ENCODE data around the gene LY6G6D.

Gene LY6G6D

DNA sequence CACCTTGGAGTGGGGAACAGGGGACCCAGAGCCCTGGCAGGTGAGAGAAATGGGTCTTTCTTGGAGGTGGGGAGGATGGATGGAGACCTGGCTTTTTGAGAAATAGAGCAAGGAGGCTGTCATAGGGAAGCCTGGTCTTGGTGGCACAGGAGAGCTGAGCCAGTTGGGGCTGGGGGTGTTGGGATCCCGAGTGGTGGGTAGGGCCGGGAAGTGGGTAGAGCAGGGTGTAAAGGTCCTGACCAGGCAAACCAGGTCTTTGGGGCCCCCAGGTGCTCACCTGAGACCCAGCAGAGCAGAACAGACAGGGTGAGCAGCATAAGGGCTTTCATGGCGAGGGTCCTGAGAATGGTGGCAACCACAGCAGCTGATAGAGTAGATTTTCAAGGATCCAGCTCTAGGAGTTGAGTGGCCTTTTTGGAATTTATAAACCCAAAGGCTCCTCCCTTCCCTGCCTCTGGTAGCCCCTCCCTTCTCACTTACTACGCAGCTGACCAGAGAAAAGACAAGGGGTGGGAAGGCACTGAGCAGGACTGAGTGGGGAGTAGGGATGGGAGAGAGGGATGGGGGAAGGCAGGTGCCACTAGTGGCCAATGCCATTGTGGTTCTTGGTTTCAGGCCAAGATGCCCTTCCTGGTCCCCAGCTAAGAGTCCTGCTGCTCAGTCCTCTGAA is 6.3 kb downstream of the LY6G6D start, which contains the start of gene LY6G6C:
LY6G6C (minus strand) TSS at position 396 of the 670 bp plus-strand sequence; CDS start at position 329, 67 bp downstream.
- DNase-seq, result no peak

DNA sequence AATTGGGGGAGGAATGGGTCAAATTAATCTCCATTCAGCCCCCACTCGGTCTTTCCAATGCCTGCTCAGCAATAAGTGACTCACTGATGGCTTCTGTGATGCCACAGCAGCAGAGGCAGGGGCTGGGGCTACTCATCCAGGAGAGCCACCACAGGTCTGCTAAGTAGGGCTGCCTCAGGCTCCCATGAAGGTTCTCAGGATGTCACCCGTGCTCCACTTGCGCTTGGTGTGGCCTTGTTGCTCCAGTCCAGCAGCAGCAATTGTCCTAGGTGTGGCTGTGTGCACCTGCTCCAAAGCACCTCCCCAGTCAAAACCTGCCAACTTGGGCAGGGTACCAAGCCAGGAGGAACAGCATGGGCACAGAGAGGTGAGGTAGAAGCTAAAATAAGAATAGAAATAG is 7.0 kb downstream of the LY6G6D start:
- DNase-seq, result no peak

DNA sequence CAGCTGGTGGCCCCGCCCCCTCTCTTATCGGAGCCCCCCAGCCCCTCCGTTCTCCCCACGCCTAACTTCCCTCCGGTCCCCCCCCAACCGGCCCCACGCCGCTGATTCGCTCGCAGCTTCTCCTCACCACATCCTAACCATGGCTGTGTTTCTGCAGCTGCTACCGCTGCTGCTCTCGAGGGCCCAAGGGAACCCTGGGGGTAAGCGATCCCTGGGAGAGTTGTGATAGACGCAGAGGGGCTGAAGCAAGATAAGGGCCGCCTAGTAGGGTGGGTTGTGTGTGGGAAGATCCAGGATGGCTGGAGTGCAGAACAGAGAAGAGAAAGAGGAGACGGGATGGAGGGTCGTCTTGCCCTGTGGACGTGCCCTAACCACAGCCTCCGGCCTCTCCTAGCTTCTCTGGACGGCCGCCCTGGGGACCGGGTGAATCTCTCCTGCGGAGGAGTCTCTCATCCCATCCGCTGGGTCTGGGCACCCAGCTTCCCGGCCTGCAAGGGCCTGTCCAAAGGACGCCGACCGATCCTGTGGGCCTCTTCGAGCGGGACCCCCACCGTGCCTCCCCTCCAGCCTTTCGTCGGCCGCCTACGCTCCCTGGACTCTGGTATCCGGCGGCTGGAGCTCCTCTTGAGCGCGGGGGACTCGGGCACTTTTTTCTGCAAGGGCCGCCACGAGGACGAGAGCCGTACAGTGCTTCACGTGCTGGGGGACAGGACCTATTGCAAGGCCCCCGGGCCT is 8.3 kb downstream of the LY6G6D start, which contains the start of gene MPIG6B:
MPIG6B (plus strand) TSS at position 129 of the 735 bp plus-strand sequence; CDS start at position 140, 11 bp downstream.
- DNase-seq, result no peak

DNA sequence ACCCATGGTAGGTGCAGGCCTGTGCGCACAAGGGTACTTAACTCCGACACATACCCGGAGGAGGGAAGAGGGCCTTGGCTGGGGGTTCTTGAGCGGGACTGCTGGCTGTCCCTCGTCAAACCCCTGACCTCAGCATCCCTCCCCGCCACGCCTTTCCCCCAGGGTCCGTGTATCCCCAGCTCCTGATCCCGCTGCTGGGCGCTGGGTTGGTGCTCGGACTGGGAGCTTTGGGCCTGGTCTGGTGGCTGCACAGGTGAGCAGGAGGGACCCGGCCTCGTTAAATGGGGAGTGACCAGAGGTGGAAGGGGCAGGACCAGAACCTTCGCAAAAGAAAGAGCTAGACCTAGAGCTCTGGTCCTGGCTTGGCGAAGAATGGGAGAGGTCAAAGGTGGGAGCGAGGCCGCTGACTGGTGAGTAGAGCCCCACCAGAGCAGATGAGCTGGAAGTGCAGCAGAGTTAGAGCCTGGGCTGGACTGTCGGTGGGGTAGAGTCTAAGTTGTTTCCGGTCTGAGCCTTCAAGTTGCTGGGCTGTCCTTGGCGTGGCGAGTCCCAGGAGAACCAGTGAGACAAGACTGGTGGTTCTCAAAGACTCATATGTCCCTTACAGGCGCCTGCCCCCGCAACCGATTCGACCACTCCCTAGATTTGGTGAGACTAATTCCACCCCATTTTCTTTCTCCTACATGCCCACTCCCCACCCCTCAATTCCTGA is 9.0 kb downstream of the LY6G6D start:
- no peak for DNase-seq

DNA sequence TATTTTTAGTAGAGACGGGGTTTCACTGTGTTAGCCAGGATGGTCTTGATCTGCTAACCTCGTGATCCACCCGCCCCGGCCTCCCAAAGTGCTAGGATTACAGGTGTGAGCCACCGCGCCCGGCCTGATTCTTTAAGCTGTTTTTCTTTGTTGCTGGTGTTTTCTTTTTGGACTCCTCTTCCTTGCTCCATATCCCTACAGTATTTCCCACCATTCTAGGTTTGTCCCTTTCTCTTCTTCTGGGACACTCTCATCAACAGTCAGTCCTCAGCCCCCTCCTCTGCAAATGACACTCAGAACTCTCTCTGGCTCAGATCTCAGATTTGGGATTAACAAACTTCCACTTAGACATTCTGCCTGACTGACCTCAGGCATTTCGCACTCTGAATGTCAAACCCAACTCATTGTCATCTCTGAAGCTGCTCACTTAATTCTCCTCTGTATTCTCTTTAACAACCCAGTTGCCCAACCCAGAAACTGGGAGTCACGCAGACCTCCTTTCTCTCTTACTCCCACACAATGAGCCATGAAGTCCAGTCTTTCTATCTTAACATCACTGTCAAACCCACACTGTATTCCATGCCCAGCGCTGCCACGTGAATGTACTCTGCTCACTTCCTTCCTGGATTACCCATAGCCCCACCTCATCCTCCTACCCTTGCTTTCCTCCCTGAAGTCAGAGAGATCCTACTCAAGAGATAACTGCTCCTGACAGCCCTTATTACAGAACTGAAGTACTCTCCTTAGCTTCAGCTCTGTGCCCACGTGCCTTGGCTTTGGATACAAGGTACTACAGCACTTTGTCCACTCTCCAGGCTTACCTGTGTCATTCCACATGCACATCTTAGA is 10.6 kb downstream of the LY6G6D start:
- DNase-seq, result no peak

DNA sequence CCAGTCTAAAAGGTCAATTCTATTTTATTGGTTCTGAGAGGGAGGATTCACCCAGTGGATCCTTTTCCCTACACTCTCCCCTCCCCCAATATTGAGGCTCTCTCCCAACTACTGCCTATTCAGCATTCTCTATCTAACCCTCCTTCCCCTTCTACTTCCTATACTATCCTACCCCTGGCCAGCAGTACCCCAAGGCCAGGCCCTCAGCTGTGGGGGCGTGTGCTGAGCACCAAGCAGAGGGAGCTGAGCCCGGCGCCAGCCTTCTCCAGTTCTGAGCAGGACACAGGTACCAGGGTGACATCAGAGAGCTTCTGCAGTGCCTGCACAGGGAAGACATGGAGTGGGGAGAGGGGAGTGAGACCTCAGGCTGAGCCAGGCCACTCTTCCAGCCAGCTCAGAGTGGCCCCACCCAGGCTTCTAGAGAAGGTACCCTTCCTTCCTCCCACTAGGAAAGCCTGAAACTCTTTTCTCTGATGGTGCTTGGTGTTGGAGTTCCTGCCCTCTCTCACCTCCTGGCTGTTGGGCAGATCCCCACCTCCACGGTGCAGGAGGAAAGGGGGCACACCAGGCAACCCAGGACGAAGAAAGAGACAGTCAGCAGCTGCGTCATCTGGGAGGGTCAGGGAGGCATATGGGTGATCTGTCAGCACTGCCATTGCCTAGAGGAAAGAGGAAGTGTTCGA is 12.0 kb downstream of the LY6G6D start:
- no peak for DNase-seq

DNA sequence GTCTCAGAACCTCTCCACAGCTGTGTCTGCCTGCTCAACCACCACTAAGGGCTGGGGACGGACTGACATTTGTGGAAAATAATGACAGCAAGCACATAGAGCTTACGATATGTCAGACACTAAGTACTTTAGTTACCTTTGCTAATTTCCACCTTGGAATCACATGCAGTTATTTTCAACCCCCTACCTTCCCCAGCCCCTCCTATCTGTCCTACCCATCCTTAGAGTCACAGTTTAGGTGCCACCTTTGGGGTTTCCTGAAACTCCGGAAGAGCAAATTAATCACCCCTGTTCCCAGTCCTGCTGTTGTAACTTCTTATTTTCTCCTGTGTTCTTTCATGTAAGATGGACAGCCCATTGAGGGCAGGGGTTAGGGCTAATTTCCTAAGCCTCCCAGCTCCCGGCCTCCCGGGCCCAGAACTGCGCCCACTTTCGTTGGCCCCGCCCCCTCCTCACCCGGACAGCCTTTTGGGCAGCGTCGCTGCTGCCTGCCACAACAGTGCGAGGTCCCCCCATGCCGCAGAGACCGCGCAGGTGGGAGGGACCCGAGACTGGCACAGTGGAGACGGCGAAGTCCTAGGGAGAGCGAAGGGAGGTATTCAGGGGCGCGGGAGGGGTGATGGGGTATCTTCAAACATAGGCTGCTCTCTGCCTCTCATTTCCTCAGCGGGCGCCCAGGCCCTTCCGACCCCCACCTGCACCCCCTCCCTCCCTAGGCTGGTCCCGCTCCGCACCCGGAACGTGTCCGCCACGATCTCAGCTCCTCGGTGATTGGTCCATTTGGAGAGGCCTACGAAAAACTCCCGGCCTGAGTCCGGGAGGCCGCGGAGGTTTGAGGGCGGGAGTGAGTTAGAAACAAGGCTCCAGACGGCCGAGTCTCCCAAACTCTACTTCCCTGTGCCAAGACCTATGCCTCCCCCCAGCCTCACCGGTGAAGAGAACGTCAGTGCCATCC is 12.8 kb downstream of the LY6G6D start:
- DNase-seq, result no peak

DNA sequence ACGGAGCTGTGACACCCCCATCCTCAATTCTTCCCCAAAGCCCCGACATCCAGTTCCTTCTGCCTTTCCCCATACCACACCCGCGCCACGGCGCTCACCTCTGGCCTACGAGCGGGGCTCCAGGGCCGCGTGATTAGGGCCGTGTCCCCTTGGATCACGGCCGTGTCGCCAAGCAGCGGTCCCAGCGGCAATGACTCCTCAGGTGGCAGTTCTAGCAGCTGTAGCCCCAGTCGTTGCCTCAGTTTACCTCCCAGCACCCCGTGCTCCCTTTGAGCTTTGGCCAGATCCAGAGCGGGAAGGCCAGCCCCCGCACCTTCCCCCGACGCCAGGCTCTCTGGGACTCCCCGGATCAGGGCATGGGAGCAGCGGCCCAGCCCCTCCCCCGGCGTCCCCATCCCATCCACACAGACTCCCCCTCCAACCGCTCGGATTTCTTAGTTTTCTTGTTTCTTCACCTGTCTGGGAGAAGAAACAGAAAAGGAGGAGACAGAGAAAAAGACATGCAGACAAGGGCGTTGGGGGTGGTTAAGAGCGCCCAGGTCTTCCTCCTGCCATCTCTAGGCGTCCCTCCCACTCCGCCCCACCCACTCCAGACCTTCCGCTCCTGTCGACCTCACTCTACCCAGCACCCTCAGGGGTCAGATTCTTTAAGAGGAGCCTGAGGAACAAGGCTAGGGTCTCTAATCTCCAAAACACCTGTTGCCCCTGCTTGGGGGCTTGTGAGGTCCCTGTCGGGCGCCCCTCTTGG is 13.8 kb downstream of the LY6G6D start, which contains the start of gene DDAH2:
DDAH2 (minus strand) TSS at position 533 of the 748 bp plus-strand sequence; CDS start at position 395, 138 bp downstream.
- no peak for DNase-seq

DNA sequence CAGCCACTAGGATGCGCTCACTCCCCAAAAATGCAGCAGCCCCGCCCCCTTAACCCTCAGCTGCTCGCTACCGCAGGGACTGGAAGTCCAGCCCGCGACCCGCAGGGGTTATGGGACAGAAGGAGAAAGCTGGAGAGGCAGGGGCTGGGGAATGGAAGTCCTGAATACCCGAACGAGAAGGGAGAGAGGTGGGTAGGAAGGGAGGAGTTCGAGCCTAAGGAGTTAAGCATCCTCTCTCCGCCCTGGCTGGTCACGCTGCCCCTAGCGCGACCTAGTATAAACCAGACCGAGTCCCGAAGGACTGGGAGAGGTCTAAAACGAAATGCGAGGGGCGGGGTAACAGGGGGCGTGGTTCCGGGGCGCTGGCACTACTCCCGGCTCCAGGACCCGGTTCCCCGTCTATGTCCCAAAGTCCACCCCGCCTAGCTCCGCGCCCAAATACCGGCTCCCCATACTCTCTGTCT is 14.4 kb downstream of the LY6G6D start:
- peak; percentile 90 for DNase-seq

DNA sequence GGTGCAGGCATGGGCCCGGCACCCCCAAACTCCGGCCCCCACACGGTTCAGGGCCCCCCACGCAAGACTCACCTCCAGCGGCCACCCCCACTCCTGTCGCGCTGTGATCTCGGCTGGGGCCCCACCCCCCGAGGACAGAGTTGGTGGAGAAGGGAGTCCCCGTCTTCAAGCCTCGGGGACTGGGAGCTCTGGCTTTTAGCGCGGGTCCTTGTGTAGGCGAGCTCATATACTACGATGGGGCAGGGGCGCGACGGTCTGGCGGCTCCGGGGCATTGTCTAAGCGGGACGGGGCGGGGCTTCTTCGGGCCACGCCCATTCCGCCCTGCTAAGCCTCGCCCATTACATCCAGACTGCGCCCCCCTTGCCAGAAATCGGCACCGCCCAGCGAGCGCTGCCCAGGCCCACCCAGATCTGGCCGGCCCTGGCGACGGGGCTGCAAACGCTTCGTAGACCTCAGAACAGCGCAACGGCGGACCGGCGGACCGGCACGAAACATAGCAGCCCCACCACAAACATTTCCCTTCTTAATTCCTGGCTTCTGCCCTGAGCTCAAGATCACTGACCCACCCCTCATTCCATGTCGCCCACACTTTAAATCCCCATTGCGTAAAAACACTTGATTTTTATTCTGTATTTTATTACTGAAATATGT is 15.0 kb downstream of the LY6G6D start:
- DNase-seq, result peak; percentile 91

DNA sequence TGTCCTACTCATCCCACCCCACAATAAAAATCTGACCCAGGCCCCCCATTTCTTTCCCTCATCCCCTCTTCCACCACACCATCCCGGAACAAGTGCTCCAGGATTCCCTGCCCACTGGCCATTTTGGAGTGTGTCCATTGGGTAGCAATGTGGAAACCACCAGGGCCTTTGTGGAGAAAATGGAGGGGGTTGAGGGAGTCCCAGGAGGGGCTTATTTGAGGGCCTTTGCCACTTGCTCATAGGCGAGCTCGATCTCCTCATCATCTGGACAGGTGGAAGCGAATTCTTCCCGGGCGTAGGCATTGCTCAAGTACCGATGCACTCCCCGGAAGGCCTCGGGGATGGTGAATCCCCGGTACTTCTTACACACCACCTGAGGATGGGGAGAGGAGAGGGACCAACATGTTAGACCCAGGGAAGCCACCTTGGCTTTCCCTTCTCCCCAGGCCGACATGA is 15.5 kb downstream of the LY6G6D start:
- peak; percentile 26 for DNase-seq

DNA sequence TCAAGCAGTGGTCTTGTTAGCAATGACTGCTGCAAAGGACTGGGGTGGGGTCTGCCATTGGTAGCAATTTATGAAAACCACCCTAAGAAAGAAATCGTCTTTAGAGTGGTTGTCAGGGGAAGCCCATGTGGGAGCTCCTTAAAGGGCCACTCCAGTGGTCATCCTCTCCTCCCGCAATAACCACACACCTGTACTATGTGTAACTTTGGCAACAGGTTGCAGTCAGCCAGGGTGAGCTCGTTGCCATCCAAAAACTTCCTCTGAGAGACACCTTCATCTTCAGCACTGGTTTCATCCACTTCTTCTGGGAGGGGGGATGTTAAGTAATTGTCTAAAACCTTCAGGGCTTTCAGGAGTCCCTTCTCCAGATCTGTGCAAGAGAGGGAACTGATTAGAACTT is 16.9 kb downstream of the LY6G6D start:
- no peak for DNase-seq

DNA sequence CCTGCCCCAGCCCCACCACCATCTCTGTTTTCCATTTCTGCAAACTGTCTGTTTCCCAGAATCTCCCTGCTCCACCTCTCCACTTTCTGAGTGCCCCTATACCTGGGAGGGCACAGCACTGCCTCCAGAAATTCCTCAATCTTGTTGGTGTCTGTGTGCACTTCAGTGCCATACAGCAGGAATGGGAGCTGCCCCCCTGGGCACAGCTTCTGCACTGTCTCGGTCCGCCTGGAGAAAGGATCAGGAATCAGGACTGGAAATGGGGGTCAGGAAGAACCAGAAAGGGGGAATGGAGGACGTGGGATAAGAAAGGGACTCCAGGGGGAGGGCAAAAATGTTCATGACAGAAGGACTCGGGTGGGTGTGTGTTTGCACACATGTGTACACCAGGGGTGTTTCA is 18.6 kb downstream of the LY6G6D start:
- DNase-seq, result no peak

DNA sequence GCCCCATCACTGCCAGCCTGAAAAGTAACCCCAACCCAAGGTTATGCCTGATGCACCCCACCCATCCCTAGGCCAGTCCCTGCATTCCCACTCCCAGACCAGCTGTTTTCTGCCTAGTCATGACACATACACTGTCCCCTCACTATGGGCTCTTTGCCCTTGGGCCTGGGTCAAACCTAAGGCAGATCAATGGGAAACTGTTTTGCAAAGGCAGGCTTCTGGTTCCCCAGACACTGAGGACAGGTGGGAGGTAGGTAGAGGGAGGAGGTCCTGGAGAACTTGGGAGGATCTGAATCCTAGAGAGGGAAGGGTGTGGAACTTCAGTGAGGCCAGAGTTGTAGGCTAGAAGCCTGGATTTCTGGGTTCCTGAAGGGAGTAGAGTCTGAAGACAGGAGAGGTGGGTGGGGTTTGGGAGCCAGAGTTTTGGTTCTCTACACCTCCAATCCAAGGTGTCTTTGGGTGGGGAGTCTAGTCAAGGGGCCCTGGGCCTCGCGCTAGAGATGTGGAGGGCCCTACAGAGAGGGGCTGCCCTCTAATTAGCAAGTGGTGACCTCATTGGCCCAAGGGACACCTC is 19.2 kb downstream of the LY6G6D start:
- DNase-seq, result no peak

DNA sequence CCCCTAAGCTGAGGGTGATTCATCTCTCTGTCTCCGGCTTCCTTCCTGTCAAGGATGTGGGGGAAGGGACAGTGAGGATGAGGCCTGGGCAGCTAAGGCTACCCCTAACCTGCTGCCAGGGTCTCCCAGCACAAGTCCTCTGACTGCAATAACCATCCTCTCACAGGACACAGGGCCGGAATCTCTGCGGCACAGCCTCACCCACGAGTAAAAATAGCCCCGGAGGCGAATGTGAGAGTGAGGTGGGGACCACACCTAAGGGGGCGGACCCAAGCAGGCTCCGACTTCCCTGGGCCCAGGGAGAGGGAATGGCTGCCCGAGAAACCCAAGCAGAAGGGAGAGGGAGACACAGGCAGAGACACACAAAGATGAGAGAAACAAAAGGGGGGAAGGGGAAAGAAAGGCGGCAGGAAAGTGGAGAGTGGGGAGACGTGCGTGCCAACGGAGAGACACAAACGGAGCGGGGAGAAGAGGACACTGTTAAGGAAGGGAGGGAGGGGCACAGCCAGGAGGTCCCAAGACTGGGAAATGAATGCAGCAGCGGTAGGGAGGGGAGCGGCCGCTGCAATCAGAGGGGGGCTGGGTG is 19.8 kb downstream of the LY6G6D start:
- DNase-seq, result peak; percentile 88

DNA sequence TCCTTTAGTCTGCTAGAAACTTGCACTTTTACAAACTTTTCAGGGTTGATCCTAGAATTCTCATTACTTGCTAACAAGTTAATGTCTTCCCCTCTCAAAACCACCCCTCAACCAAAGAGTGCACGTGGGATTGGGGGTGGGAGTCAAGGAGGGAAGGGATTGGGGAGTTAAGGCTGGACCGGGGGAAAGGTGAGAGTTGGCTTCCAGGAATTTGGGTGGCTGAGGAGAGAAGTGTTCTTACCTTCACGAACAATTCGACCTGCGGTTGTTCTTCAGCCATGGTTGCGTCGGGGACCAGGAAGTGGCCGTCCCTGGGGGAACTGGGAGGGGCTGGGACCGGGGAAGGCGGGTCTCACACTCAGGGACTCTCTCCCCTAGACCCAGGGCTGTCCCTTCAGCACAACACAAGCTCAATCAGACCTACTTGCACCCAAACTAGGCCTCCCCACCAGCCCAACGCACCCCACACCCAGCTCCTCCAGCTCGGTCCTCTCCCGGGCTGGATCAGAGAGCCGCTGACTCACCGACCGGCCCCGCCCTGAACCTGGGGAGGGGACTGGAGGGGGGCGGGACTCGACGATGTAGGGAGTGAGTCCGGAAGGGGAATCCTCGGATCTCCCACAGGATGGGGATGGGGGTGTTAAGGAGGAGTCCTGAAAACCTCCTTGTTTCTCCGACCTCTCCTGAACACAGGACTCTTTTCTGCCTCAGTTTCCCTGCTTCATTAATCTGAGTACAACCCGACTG is 21.0 kb downstream of the LY6G6D start, which contains the start of gene CLIC1:
CLIC1 (minus strand) TSS at position 510 of the 747 bp plus-strand sequence; CDS start at position 280, 230 bp downstream.
- peak; percentile 91 for DNase-seq

DNA sequence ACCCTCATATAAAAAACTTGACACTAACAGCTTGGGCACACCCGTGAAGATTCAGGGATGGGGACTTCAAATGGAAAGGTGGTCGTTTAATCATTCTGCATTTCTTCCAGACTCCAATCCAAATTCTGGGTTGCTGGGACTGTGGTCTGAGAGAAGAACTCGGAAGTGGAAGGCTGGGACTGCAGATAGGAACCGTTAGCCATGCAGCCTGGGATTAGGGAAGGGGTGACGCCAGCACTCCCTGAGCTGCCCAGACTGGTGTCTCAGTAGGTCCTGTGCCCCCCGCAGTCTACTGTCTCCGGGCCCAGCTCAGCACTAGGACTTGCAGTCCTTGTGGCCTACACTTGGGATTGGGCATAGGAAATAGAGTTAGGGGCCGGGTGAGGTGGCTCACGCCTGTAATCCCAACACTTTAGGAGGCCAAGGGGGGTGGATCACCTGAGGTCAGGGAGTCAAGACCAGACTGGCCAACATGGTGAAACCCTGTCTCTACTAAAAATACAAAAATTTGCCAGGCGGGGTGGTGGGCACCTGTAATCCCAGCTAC is 21.7 kb downstream of the LY6G6D start:
- DNase-seq, result no peak
